GM19438 (cell line): ENCODE measurements around the gene TRNAU1AP.
"Not testable (repeated sequence)": the region's sequence is repeated elsewhere in the genome, so short reads cannot be mapped to it uniquely, and the experiment has no call there.

Experiments used
- ATAC-seq: cut with Tn5 transposase; IDR thresholded peaks from one replicate; pipeline ENCODE4 v1.9.1; 2021; ENCODE audit warnings: low read depth; ENCODE audit not compliant: unreplicated experiment

The TRNAU1AP gene

GRCh38 chr1:28521502-28522164 is 31.3 kb upstream of the TRNAU1AP start:
- ATAC-seq: no peak

GRCh38 chr1:28522537-28522936 is 30.3 kb upstream of the TRNAU1AP start:
- not testable (repeated sequence) for ATAC-seq

- ATAC-seq: not testable (repeated sequence)
Observed at GRCh38 chr1:28525002-28525642, 27.8 kb upstream of the TRNAU1AP start.

- no peak for ATAC-seq
Observed at GRCh38 chr1:28526886-28527285, 26.0 kb upstream of the TRNAU1AP start.

GRCh38 chr1:28530456-28530855 is 22.4 kb upstream of the TRNAU1AP start:
- no peak for ATAC-seq

DNA sequence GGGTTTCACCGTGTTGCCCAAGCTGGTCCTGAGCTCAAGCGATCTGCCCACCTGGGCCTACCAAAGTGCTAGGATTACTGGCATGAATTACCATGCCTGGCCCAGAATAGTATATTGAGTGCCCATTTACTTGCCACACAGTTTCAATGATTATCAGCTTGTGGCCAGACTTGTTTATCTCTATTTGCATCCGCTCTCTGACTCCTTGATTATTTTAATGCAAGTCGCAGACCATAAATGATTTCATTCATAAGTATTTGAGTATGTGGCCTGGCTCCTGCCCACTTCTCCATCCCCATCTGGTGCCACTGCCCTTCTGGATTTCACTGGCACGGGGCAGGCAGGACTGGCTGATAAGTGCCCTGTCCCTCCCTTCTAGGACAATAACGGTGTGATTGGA is 18.2 kb upstream of the TRNAU1AP start:
- ATAC-seq: no peak

DNA sequence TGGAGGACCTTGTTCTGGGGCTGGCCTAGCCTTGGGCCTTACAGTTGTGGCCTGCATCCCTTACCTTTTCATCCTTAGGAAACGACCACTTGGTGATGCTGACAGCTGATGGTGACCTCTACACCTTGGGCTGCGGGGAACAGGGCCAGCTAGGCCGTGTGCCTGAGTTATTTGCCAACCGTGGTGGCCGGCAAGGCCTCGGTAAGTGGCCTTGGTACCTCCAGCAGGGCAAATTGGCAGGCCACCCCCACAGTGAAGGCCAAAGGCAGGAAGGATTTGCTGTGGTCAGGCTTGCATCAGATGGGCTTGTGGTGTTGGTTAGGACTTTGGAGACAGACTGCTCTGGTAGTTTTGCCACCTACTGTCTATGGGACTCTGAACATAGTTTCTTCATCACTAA is 17.7 kb upstream of the TRNAU1AP start:
- ATAC-seq: no peak

- ATAC-seq: no peak
Observed at GRCh38 chr1:28537457-28538199, 15.3 kb upstream of the TRNAU1AP start.

DNA sequence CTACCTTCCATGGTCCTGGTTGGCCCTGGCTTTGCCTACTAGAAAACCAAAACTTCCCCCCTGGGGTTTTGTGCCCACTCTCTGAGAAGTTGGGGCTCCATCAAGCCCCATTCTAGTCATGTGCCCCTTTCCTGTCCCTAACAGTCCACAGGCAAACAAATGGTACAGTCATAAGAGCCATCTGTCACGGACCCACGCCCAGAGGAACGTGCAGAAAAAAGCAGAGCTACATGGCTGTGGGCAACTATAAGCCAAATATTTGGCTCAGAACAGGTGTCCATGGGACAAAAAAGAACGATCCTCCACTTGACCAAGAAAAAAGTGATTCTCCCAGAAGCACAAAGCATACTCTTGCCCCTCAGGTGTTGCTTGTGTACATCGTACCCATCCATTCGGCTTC is 14.6 kb upstream of the TRNAU1AP start:
- ATAC-seq: no peak

- no peak for ATAC-seq
Observed at GRCh38 chr1:28540651-28541050, 12.2 kb upstream of the TRNAU1AP start.

- ATAC-seq: not testable (repeated sequence)
Observed at GRCh38 chr1:28541414-28542015, 11.4 kb upstream of the TRNAU1AP start.

DNA sequence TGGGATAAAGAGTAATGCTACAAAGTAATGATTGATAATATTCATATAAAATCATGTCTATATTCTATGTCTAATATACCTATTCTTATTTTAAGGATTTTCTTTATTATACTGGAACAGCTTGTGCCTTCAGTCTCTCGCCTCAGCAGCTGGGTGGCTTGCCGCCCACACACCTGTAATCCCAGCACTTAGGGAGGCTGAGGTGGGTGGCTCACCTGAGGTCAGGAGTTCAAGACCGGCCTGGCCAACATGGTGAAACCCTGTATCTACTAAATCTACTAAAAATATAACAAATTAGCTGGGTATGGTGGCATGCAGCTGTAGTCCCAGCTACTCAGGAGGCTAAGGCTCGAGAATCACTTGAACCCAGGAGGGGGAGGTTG is 7.6 kb upstream of the TRNAU1AP start:
- ATAC-seq: no peak

GRCh38 chr1:28548318-28548717 is 4.6 kb upstream of the TRNAU1AP start:
- ATAC-seq: no peak

DNA sequence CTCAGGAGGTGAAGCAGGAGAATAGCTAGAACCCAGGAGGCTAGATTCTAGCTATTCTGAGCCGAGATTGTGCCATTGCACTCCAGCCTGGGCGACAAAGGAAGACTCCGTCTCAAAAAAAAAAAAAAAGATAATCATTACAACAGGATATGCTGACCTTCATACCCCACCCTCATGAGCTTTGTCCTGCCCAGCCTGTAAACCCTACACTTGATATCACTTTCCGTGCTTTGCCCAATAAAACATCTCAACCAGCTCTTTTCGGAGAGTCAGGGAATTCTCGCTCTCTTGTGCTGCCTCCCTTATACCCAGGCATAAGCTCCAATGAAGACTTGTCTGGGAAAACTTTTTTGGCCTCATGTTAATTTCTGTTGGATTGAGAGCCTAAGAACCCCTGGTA is 1.5 kb upstream of the TRNAU1AP start:
- no peak for ATAC-seq

DNA sequence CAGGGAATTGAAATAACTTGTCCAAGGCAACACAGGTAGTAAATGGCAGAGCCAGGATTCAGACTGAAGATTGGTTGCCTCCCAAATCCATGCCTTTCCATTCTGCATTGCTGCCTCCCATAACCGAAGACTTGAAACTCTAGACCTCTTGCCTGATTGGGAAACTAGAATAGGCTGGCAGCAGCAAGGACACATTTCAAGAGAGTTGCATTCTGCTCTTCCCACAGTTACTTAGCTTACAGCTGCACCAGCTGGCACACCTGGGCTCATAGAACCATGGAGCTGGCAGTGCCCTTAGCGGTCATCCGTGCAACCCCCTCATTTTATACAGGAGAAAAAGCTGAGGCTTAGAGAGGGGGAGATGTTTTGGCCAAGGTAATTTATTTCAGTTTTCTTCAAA is 8.0 kb downstream of the TRNAU1AP start:
- ATAC-seq: no peak

DNA sequence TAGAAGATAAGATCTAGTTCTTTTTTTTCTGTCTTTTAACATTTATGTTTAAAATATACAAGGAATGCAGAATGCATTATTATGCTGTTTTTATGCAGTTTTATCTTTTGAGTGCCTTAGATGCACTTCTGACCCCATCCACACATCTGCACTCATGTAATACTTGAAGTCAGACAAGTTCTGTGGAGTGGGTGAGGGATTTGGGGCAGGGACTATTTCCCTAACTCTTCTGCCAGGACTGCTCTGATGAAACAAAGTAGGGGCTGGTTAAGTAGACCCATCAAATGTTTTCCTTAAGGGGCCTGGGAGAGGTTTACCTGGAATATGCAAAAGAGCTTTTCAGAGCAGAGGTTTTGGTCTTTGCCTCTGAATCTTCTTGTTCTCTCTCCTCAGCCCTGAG is 11.4 kb downstream of the TRNAU1AP start:
- no peak for ATAC-seq

- ATAC-seq: no peak
Observed at GRCh38 chr1:28565040-28565439, 12.2 kb downstream of the TRNAU1AP start.

DNA sequence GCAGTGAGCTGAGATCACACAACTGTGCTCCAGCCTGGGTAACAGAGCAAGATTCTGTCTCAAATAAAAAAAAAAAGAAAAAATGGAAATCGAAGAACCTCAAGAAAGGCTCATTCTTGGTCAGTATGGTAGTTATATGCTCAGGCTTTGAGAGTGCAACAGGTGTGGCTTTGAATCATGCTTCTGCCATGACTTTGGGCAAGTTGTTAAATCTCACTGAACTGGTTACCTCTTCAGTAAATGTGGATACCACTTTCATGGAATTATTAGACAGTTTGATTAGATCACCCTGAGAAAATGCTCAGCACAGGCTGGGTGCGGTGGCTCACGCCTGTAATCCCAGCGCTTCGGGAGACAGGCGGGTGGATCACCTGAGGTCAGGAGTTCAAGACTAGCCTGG is 12.8 kb downstream of the TRNAU1AP start:
- no peak for ATAC-seq

GRCh38 chr1:28566931-28567330 is 14.0 kb downstream of the TRNAU1AP start:
- ATAC-seq: no peak

DNA sequence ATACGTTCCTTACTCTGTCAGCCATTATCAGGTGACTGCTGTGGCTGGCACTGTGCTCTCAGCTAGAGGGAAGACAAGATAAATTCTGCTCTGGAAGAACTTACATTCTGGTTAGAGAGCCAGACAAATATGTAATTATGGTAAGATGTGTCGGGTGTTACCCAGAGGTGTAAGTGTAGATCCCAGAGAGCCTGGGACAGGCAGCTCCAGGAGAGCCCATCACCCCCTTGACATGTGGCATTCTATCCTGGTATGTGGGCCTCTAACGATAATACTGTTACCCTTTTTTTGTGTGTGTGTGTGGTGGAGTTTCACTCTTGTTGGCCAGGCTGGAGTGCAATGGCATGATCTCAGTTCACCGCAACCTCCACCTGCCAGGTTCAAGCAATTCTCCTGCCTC is 19.0 kb downstream of the TRNAU1AP start:
- no peak for ATAC-seq

- ATAC-seq: not testable (repeated sequence)
Observed at GRCh38 chr1:28572891-28573290, 20.0 kb downstream of the TRNAU1AP start.
